ENCODE data around the gene PEX10. TPM values are rescaled to one million over a fixed set of nuclear protein-coding genes. Genes with fewer than 3 reads are reported as not detected.

Gene PEX10
- total and polyA plus RNA-seq, 2 of the 8 experiments (the other 6 are each of a cell fraction or from before 2014, with no cell fraction given), result 24.3 to 26.9 TPM

DNA sequence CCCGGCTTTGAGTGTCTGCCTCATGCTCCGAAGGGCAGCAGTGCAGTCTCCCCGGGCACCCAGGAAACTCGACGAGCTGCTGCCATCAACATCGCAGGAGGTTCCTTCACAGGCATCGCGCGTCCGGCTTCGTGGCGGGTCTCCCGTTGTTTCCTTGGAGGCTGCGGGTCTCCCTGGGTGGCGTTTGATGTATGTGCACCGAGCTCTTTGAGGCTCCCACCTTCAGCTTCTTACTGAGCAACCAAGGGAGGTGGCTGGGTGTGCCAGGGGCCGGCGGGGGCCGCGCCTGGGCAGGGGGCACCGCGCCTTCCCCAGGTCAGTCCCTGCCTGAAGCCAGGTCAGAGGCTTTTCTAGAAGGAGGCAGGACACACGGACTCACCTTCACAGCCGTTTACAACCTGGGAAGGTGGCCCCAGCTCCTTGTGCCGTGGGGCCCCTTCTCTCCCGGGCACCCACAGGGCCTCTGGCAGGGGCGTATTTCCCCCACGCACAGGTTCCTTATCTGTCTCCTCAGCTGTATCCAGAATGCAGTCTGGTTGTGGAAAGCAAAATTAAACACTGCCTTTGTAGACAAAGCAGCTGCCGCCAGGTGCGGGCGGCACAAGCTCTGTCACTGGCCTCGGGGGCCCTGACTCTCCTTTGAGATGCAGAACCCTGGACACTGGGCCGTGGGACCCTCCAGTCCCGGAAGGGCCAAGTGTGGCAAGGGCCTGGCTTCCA is 21.7 kb upstream of the PEX10 start (continued):
- TF ChIP-seq BACH1 (IDR thresholded peaks at IDR 0.05; ENCODE audit: low read length) (no peak), KDM1A (IDR thresholded peaks at IDR 0.05; ENCODE audit: borderline replicate concordance, low read length) (no peak), YY1 (IDR thresholded peaks at IDR 0.05; ENCODE audit: low read depth, low read length) (no peak), POLR2AphosphoS5 (IDR thresholded peaks at IDR 0.05; ENCODE audit: low read depth, low read length) (no peak), TAF1 (IDR thresholded peaks at IDR 0.05; ENCODE audit: low read depth, low read length) (no peak), CBX8 (IDR thresholded peaks at IDR 0.05; ENCODE audit: borderline replicate concordance, low read depth, low read length) (no peak), PHF8 (conservative IDR thresholded peaks at IDR 0.05; ENCODE audit: low read depth, low read length) (no peak)

Measured in H1 (cell line).